Measurements from ENCODE around the gene SLC9A9. TPM values are rescaled to one million over a fixed set of nuclear protein-coding genes. Genes with fewer than 3 reads are reported as not detected.

The SLC9A9 gene
- total RNA-seq, 1 experiment from 2014 or later: 1.5 TPM

DNA sequence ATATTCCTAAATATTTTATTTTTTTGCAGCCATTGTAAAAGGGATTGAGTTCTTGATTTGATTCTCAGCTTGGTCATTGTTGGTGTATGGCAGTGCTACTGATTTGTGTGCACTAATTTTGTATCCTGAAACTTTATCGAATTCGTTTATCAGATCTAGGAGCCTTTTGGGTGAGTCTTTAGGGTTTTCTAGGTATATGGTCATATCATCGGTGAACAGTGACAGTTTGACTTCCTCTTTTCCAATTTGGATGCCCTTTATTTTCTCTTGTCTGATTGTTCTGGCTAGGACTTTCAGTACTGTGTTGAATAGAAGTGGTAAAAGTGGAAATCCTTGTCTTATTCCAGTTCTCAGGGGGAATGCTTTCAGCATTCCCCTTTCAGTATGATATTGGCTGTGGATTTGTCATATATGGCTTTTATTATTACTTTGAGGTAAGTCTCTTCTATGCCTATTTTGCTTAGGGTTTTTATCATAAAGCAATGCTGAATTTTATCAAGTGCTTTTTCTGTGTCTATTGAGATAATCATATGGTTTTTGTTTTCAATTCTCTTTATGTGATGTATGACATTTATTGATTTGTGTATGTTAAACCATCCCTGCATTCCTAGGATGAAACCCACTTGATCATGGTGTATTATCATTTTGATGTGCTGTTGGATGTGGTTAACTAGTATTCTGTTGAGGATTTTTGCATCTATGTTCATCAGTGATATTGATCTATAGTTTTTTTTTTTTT lies 11.4 kb upstream of the SLC9A9 start:
- intact Hi-C loops (cut with micrococcal nuclease; ENCODE audit: unreplicated experiment): no loop called here
- CTCF ChIA-PET: interaction anchor here (1.1 kb wide), 1 partner anchor 17 kb away, joined by 7 read pairs; no protein-coding TSS in a partner anchor
- Mint-ChIP-seq H3K4me3 (ENCODE audit: low read depth, unreplicated experiment) (no peak overlapping the region), H3K9me3 (ENCODE audit: low read depth, unreplicated experiment) (peaks cover 8% of the 10 kb centered on the region), H3K27me3 (ENCODE audit: unreplicated experiment) (no peaks in the 10 kb centered on the region), H3K4me1 (ENCODE audit: low read depth, unreplicated experiment) (no peaks in the 10 kb centered on the region), H3K27ac (ENCODE audit: unreplicated experiment) (no peak overlapping the region), H3K36me3 (ENCODE audit: insufficient read depth, unreplicated experiment) (no peaks in the 10 kb centered on the region)
- BruUV-seq (replicated peaks): no TSS peak
- DNase-seq: no peak
- TF ChIP-seq, protein P1, sequence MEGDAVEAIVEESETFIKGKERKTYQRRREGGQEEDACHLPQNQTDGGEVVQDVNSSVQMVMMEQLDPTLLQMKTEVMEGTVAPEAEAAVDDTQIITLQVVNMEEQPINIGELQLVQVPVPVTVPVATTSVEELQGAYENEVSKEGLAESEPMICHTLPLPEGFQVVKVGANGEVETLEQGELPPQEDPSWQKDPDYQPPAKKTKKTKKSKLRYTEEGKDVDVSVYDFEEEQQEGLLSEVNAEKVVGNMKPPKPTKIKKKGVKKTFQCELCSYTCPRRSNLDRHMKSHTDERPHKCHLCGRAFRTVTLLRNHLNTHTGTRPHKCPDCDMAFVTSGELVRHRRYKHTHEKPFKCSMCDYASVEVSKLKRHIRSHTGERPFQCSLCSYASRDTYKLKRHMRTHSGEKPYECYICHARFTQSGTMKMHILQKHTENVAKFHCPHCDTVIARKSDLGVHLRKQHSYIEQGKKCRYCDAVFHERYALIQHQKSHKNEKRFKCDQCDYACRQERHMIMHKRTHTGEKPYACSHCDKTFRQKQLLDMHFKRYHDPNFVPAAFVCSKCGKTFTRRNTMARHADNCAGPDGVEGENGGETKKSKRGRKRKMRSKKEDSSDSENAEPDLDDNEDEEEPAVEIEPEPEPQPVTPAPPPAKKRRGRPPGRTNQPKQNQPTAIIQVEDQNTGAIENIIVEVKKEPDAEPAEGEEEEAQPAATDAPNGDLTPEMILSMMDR (IDR thresholded peaks at IDR 0.05; ENCODE audit: unreplicated experiment): no peak

DNA sequence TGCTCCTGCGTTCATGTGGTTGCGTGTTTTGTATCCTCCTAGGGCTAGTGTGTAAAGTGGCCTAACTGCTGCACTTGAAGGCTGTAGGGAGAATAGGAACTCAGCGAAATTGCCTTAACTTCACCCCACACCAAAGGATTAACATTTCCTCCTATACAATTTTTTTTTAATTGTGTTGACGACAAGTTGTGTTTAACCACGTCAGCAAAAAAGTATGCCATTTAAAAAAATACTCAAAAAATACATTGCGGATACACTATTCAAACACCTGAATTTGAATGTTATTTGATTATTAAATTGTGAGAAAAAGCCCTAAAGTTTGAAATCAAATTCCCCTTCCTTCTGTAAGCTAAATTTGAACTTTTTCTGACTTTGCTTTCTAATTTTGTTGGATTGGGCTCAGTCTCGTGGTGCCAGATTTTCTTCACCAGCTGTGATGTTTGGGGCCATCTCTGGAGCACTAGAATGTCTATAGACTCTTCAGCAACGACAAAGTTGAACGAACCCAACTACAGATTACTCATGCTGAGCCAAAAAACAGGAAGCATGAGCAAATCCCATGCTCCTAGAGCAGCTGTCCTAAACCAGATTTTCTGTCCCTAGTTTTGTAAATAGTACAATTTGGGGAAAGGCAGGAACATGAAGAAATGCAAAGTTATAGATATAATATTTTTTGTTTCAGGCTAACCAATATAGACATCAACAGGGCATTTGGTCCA lies 8.1 kb upstream of the SLC9A9 start:
- H3K27me3 Mint-ChIP-seq (ENCODE audit: unreplicated experiment): no peaks in the 10 kb centered on the region
- H3K9me3 Mint-ChIP-seq (ENCODE audit: low read depth, unreplicated experiment): peaks cover 5% of the 10 kb centered on the region
- intact Hi-C loops (cut with micrococcal nuclease; ENCODE audit: unreplicated experiment): no loop called here
- no peak for DNase-seq
- TF ChIP-seq, protein P1 (IDR thresholded peaks at IDR 0.05; ENCODE audit: unreplicated experiment): no peak
- no peaks in the 10 kb centered on the region for H3K36me3 Mint-ChIP-seq (ENCODE audit: insufficient read depth, unreplicated experiment)
- BruUV-seq (replicated peaks): no TSS peak
- H3K4me3 Mint-ChIP-seq (ENCODE audit: low read depth, unreplicated experiment): no peak overlapping the region
- CTCF ChIA-PET: no interaction called here
- no peaks in the 10 kb centered on the region for H3K4me1 Mint-ChIP-seq (ENCODE audit: low read depth, unreplicated experiment)
- no peak overlapping the region for H3K27ac Mint-ChIP-seq (ENCODE audit: unreplicated experiment)

DNA sequence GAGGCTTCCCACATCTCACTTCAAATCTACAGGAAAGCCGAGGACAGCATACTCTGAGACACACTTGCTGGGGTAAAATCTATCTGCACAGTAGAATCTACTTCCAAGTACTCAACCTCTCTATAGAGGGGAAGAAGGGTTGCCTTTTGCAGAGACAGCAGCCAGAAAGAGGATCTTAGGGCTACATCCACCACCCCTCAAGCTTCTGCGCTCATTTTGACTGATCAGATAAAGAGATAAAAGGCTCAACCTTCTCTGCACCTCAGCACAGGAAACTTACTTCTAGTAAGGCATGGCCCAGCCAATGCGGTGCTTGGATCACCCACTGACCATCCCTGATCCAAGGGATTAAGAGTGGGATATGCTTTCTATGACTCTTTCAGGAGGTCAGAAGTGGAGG lies 6.9 kb upstream of the SLC9A9 start:
- BruUV-seq (replicated peaks): no TSS peak
- intact Hi-C loops (cut with micrococcal nuclease; ENCODE audit: unreplicated experiment): no loop called here
- Mint-ChIP-seq H3K9me3 (ENCODE audit: low read depth, unreplicated experiment) (no peaks in the 10 kb centered on the region), H3K27me3 (ENCODE audit: unreplicated experiment) (no peaks in the 10 kb centered on the region), H3K4me1 (ENCODE audit: low read depth, unreplicated experiment) (no peaks in the 10 kb centered on the region), H3K4me3 (ENCODE audit: low read depth, unreplicated experiment) (no peak overlapping the region), H3K27ac (ENCODE audit: unreplicated experiment) (no peak overlapping the region), H3K36me3 (ENCODE audit: insufficient read depth, unreplicated experiment) (no peaks in the 10 kb centered on the region)
- CTCF ChIA-PET: no interaction called here
- TF ChIP-seq, protein P1 (IDR thresholded peaks at IDR 0.05; ENCODE audit: unreplicated experiment): no peak
- no peak for DNase-seq

DNA sequence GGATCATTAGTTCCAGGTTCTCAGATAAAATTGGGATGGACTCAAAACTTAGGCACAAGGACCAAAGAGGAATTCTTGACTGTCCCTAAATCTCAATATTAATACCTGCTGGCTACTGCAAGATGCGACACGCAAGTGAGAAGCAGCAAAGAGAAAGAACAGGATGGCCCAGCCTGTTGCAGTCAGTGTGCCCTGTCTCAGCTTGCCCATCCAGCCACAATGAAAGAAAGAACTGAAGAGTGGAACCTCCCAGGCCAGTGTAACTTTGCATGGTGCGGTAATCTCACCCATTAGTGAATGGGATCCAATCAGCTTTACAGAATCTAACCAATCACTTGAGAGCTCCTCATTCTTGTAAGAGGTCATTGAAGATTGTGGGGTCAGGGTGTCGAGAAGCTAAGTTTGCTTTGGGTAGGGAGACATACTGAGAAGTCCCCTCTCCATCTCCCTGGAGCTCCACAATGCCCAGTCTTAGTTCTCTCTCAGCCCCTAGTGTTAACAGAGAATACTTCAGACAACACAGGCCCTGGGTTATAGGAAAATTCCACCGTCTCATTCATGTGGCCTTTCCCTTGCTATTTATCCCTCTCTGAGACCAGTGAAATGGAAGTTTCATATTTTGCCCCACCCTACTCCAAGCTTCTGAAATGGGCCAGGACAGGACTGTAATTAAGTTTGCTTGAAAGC lies 3.2 kb upstream of the SLC9A9 start:
- BruUV-seq (replicated peaks): no TSS peak
- no peaks in the 10 kb centered on the region for H3K9me3 Mint-ChIP-seq (ENCODE audit: low read depth, unreplicated experiment)
- TF ChIP-seq, protein P1 (IDR thresholded peaks at IDR 0.05; ENCODE audit: unreplicated experiment): no peak
- no peaks in the 10 kb centered on the region for H3K36me3 Mint-ChIP-seq (ENCODE audit: insufficient read depth, unreplicated experiment)
- peaks cover 9% of the 10 kb centered on the region for H3K4me1 Mint-ChIP-seq (ENCODE audit: low read depth, unreplicated experiment)
- H3K27ac Mint-ChIP-seq (ENCODE audit: unreplicated experiment): no peak overlapping the region
- H3K27me3 Mint-ChIP-seq (ENCODE audit: unreplicated experiment): no peaks in the 10 kb centered on the region
- intact Hi-C loops (cut with micrococcal nuclease; ENCODE audit: unreplicated experiment): no loop called here
- H3K4me3 Mint-ChIP-seq (ENCODE audit: low read depth, unreplicated experiment): no peak overlapping the region
- DNase-seq: no peak
- CTCF ChIA-PET: interaction anchor here (0.6 kb wide), 1 partner anchor 1688 kb away, joined by 3 read pairs; no protein-coding TSS in a partner anchor

Data from Calu3 (cell line).